ENCODE measurements around the gene HTR6. TPM values are rescaled to one million over a fixed set of nuclear protein-coding genes. Genes with fewer than 3 reads are reported as not detected.

Gene HTR6
- total RNA-seq, 4 donors from 2014 or later, result not detected

- H3K36me3 ChIP-seq, result peaks cover 0 to 5% (median 0%) of the 10 kb centered on the region in 4 donors
- H3K27me3 ChIP-seq, result no peaks in the 10 kb centered on the region
- H3K4me1 ChIP-seq, result no peaks in the 10 kb centered on the region
- in situ Hi-C loops (cut with MboI; ENCODE audit: low pct_ligation_motif_present in 1 of 4, low pct_unique_long_range_greater_than_20kb in 1 of 4, low sequenced_read_pairs in 3 of 4), result no loop called here
- WGBS, 2 donors (ENCODE audit: low coverage in 1 of 2), result 90% methylated on average over 19 of the region's 19 CpGs; no CpG with 5 or more reads in 1 of the 2 donors
- intact Hi-C loops (cut with DNase I; ENCODE audit: low total_unique reads), result no loop called here
- no peaks in the 10 kb centered on the region for H3K9me3 ChIP-seq
- TF ChIP-seq CTCF (IDR thresholded peaks at IDR 0.05), result no peak
- no peak for TF ChIP-seq EP300 (IDR thresholded peaks at IDR 0.05; ENCODE audit: low read depth)
- no peak for TF ChIP-seq POLR2A (IDR thresholded peaks at IDR 0.05)
- TF ChIP-seq POLR2AphosphoS5 (IDR thresholded peaks at IDR 0.05), result no peak
- no peak for DNase-seq
- H3K4me3 ChIP-seq, result no peak overlapping the region
- no peak overlapping the region for H3K27ac ChIP-seq
Measured at GRCh38 chr1:19688041-19688842, 23.6 kb downstream of the HTR6 start.

GRCh38 chr1:19689085-19689757 lies 24.5 kb downstream of the HTR6 start:
- H3K4me3 ChIP-seq, result no peak overlapping the region
- no peaks in the 10 kb centered on the region for H3K9me3 ChIP-seq
- intact Hi-C loops (cut with DNase I; ENCODE audit: low total_unique reads) (no loop called here), in situ Hi-C loops (cut with MboI; ENCODE audit: low pct_ligation_motif_present in 1 of 4, low pct_unique_long_range_greater_than_20kb in 1 of 4, low sequenced_read_pairs in 3 of 4) (no loop called here)
- no peaks in the 10 kb centered on the region for H3K4me1 ChIP-seq
- H3K36me3 ChIP-seq, result peaks cover 0 to 5% (median 0%) of the 10 kb centered on the region in 4 donors
- WGBS, 2 donors (ENCODE audit: low coverage in 1 of 2), result 93 to 100% methylated on average over 2 to 5 of the region's 5 CpGs
- DNase-seq, result no peak
- H3K27ac ChIP-seq, result no peak overlapping the region
- TF ChIP-seq CTCF (IDR thresholded peaks at IDR 0.05), result no peak
- no peak for TF ChIP-seq EP300 (IDR thresholded peaks at IDR 0.05; ENCODE audit: low read depth)
- TF ChIP-seq POLR2AphosphoS5 (IDR thresholded peaks at IDR 0.05), result no peak
- no peak for TF ChIP-seq POLR2A (IDR thresholded peaks at IDR 0.05)
- H3K27me3 ChIP-seq, result no peaks in the 10 kb centered on the region

- Histone ChIP-seq H3K4me3 (no peak overlapping the region), H3K9me3 (no peaks in the 10 kb centered on the region), H3K27ac (no peak overlapping the region), H3K4me1 (no peaks in the 10 kb centered on the region), H3K27me3 (no peaks in the 10 kb centered on the region), H3K36me3 (peaks cover 0 to 5% (median 0%) of the 10 kb centered on the region in 4 donors)
- intact Hi-C loops (cut with DNase I; ENCODE audit: low total_unique reads), result no loop called here
- TF ChIP-seq POLR2AphosphoS5 (IDR thresholded peaks at IDR 0.05), result no peak
- no peak for TF ChIP-seq EP300 (IDR thresholded peaks at IDR 0.05; ENCODE audit: low read depth)
- no peak for TF ChIP-seq POLR2A (IDR thresholded peaks at IDR 0.05)
- no peak for TF ChIP-seq CTCF (IDR thresholded peaks at IDR 0.05)
- WGBS, 2 donors (ENCODE audit: low coverage in 1 of 2), result 93% methylated on average over 3 of the region's 3 CpGs; no CpG with 5 or more reads in 1 of the 2 donors
- DNase-seq, result no peak
- in situ Hi-C loops (cut with MboI; ENCODE audit: low pct_ligation_motif_present in 1 of 4, low pct_unique_long_range_greater_than_20kb in 1 of 4, low sequenced_read_pairs in 3 of 4), result no loop called here
Measured at GRCh38 chr1:19689856-19690255, 25.2 kb downstream of the HTR6 start.

- peaks cover 0 to 5% (median 0%) of the 10 kb centered on the region in 4 donors for H3K36me3 ChIP-seq
- H3K27ac ChIP-seq, result no peak overlapping the region
Measured at GRCh38 chr1:19690342-19690741, 25.7 kb downstream of the HTR6 start.

More at GRCh38 chr1:19690342-19690741, 25.7 kb downstream of the HTR6 start:
- intact Hi-C loops (cut with DNase I; ENCODE audit: low total_unique reads), result no loop called here
- Histone ChIP-seq H3K27me3 (no peaks in the 10 kb centered on the region), H3K4me3 (no peak overlapping the region), H3K4me1 (no peaks in the 10 kb centered on the region), H3K9me3 (no peaks in the 10 kb centered on the region)
- TF ChIP-seq POLR2AphosphoS5 (IDR thresholded peaks at IDR 0.05) (no peak), EP300 (IDR thresholded peaks at IDR 0.05; ENCODE audit: low read depth) (no peak), POLR2A (IDR thresholded peaks at IDR 0.05) (no peak), CTCF (IDR thresholded peaks at IDR 0.05) (no peak)
- DNase-seq, result no peak
- in situ Hi-C loops (cut with MboI; ENCODE audit: low pct_ligation_motif_present in 1 of 4, low pct_unique_long_range_greater_than_20kb in 1 of 4, low sequenced_read_pairs in 3 of 4), result no loop called here
- WGBS, 2 donors (ENCODE audit: low coverage in 1 of 2), result 92% methylated on average over 7 of the region's 7 CpGs; no CpG with 5 or more reads in 1 of the 2 donors
